ENCODE data around the gene IARS2. TPM values are rescaled to one million over a fixed set of nuclear protein-coding genes. Genes with fewer than 3 reads are reported as not detected.

Gene IARS2
- total and polyA plus RNA-seq, 2 donors (not counting 3 experiments of a cell fraction or from before 2014, with no cell fraction given): 15.5 to 62.8 TPM

DNA sequence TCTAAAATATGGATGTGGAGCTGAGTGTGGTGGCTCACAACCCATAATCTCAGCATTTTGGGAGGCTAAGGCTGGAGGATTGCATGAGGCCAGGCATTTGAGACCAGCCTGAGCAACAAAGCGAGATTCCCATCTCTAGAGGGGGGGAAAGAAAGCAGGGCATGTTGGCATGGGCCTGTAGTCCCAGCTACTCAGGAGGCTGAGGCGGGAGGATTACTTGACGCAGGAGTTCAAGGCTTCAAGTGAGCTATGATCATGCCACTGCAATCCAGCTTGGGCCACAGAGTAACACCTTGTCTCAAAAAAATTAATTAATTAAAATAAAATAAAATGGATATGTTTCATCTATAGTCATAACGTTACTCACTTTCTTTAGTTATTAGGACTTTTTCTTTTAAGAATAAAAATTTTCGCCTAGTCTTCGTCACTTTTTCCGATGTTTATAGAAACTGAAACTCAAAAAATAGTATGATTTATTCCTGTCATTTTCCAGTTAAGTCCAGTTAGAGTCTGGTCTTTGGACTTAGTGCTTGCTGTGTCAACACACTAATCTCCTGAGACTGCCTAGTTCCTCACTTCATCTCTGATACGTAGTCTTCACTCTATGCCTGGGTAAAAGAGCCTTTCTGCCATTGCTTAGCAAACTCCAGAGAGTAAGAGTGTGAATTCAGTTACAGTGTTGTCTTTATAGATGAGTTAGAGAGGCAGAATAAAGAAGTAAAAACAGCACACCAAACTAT is 28.0 kb downstream of the IARS2 start:
- no peaks in the 10 kb centered on the region for H3K27me3 ChIP-seq (ENCODE audit: control insufficient read depth in 2 of 2, insufficient read depth in 2 of 2, low read length in 2 of 2)
- no peak overlapping the region for H3K27ac ChIP-seq (ENCODE audit: insufficient read depth, low read depth, low read length)
- POLR2A ChIA-PET: no interaction called here
- dilution Hi-C loops (cut with MboI; ENCODE audit: extremely low pct_ligation_motif_present, low sequenced_read_pairs): no loop called here
- no peak overlapping the region for H3K9ac ChIP-seq (replicated peaks; ENCODE audit: extremely low read depth, insufficient read depth, low read length)
- TF ChIP-seq GATA2 (IDR thresholded peaks at IDR 0.05; ENCODE audit: insufficient read depth, insufficient read length, low read depth, low read length) (no peak), FOS (IDR thresholded peaks at IDR 0.05; ENCODE audit: borderline replicate concordance, insufficient read depth, low read length) (no peak), JUN (IDR thresholded peaks at IDR 0.05; ENCODE audit: borderline replicate concordance, insufficient read depth, insufficient read length, low read depth) (no peak), POLR2AphosphoS5 (IDR thresholded peaks at IDR 0.05; ENCODE audit: insufficient read depth, low read depth, low read length) (no peak), POLR2A (IDR thresholded peaks at IDR 0.05; ENCODE audit: low read depth, low read length) (no peak), MYC (IDR thresholded peaks at IDR 0.05; ENCODE audit: low read depth, low read length) (no peak), EZH2 (IDR thresholded peaks at IDR 0.05; ENCODE audit: borderline replicate concordance, low read depth, low read length, severe bottlenecking) (no peak)
- TF ChIP-seq, protein P1, sequence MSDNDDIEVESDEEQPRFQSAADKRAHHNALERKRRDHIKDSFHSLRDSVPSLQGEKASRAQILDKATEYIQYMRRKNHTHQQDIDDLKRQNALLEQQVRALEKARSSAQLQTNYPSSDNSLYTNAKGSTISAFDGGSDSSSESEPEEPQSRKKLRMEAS (IDR thresholded peaks at IDR 0.05; ENCODE audit: insufficient read depth, insufficient read length): no peak
- TF ChIP-seq, protein P2, sequence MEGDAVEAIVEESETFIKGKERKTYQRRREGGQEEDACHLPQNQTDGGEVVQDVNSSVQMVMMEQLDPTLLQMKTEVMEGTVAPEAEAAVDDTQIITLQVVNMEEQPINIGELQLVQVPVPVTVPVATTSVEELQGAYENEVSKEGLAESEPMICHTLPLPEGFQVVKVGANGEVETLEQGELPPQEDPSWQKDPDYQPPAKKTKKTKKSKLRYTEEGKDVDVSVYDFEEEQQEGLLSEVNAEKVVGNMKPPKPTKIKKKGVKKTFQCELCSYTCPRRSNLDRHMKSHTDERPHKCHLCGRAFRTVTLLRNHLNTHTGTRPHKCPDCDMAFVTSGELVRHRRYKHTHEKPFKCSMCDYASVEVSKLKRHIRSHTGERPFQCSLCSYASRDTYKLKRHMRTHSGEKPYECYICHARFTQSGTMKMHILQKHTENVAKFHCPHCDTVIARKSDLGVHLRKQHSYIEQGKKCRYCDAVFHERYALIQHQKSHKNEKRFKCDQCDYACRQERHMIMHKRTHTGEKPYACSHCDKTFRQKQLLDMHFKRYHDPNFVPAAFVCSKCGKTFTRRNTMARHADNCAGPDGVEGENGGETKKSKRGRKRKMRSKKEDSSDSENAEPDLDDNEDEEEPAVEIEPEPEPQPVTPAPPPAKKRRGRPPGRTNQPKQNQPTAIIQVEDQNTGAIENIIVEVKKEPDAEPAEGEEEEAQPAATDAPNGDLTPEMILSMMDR (IDR thresholded peaks at IDR 0.05; ENCODE audit: extremely low read depth in 1 of 2, insufficient read depth in 1 of 2, low read depth in 1 of 2, low read length in 2 of 2): no peak
- no TSS peak for BruUV-seq (replicated peaks)
- intact Hi-C loops (cut with micrococcal nuclease): no loop called here
- no peak overlapping the region for H2AFZ ChIP-seq (ENCODE audit: low read depth, low read length)
- H3K4me2 ChIP-seq (ENCODE audit: insufficient read depth, low read length): no peak overlapping the region
- no peaks in the 10 kb centered on the region for H3K79me2 ChIP-seq (ENCODE audit: control insufficient read depth, insufficient read depth, low read length)
- no peak for FAIRE-seq
- CTCF ChIA-PET: interaction anchor here (1.2 to 4.6 kb wide), 3 partner anchors 9 to 131 kb away, joined by 3 to 28 read pairs (median 22); no protein-coding TSS in a partner anchor
- H3K9me3 ChIP-seq (replicated peaks; ENCODE audit: control insufficient read depth, insufficient read depth, low read length): no peaks in the 10 kb centered on the region
- H3K9me1 ChIP-seq (replicated peaks; ENCODE audit: control insufficient read depth, extremely low read depth, insufficient read depth, low read length): no peaks in the 10 kb centered on the region
- no peak for DNase-seq (ENCODE audit: low read depth, low spot score)
- H3K36me3 ChIP-seq (ENCODE audit: control insufficient read depth in 2 of 2, extremely low read depth in 1 of 2, insufficient read depth in 2 of 2, low read length in 2 of 2): peaks cover 2% of the 10 kb centered on the region in 2 experiments
- H3K4me1 ChIP-seq (ENCODE audit: control insufficient read depth, extremely low read depth, insufficient read depth, low read length): no peaks in the 10 kb centered on the region
- no peaks in the 10 kb centered on the region for H4K20me1 ChIP-seq (replicated peaks; ENCODE audit: control insufficient read depth, extremely low read depth, insufficient read depth, low read length)
- H3K4me3 ChIP-seq (replicated peaks in 1 of 3; ENCODE audit: insufficient read depth in 1 of 3, low read depth in 1 of 3, low read length in 3 of 3): no peak overlapping the region

Data from endothelial cell of umbilical vein (primary cell).